Smooth muscle cell (in vitro differentiated cells): Measurements from ENCODE around the gene ARHGEF12. TPM values are rescaled to one million over a fixed set of nuclear protein-coding genes. Genes with fewer than 3 reads are reported as not detected.

Experiments
- DNase-seq: peaks from one replicate; lab custom pipeline; 2025; ENCODE audit not compliant: unreplicated experiment; lab: John Stamatoyannopoulos, UW
- H2AFZ ChIP-seq: fragments of 200-600 bp; sonication (generic); 2 replicates; pipeline ENCODE4 v1.6.0; 2016; ENCODE audit warnings: antibody characterized with exemption, low read depth, mild to moderate bottlenecking
- H3F3A ChIP-seq: fragments of 200-600 bp; sonication (generic); 2 replicates; pipeline ENCODE4 v1.6.0; 2017; ENCODE audit warnings: antibody characterized with exemption, low read depth
- H3K27ac ChIP-seq: fragments of 200-600 bp; sonication (generic); 2 replicates; pipeline ENCODE4 v1.5.1; 2016; ENCODE audit warnings: low read depth, mild to moderate bottlenecking
- H3K27me3 ChIP-seq: fragments of 200-600 bp; sonication (generic); 2 replicates; pipeline ENCODE4 v1.6.1; 2016; ENCODE audit warnings: low read depth, mild to moderate bottlenecking
- H3K36me3 ChIP-seq: fragments of 200-600 bp; sonication (generic); 2 replicates; pipeline ENCODE4 v1.5.1; 2016; ENCODE audit warnings: low read depth
- H3K4me1 ChIP-seq: fragments of 200-600 bp; sonication (generic); 2 replicates; pipeline ENCODE4 v1.5.1; 2016; ENCODE audit warnings: low read depth
- H3K4me2 ChIP-seq: fragments of 200-600 bp; sonication (generic); 2 replicates; pipeline ENCODE4 v1.6.0; 2016; ENCODE audit warnings: mild to moderate bottlenecking
- H3K4me3 ChIP-seq: fragments of 200-600 bp; sonication (generic); 2 replicates; pipeline ENCODE4 v1.5.1; 2016; ENCODE audit warnings: mild to moderate bottlenecking
- H3K79me2 ChIP-seq: fragments of 200-600 bp; sonication (generic); 2 replicates; pipeline ENCODE4 v1.6.0; 2016; ENCODE audit warnings: low read depth, mild to moderate bottlenecking
- H3K9ac ChIP-seq: fragments of 200-600 bp; sonication (generic); 2 replicates; pipeline ENCODE4 v1.6.0; 2016; ENCODE audit warnings: low read depth
- H3K9me3 ChIP-seq: fragments of 200-600 bp; sonication (generic); replicated peaks from 2 replicates; pipeline ENCODE4 v1.5.1; 2016; ENCODE audit warnings: low read depth
- H4K20me1 ChIP-seq: fragments of 200-600 bp; sonication (generic); 2 replicates; pipeline ENCODE4 v1.6.0; 2016; ENCODE audit warnings: low read depth
- WGBS: methylation state at CpG from one replicate; pipeline ENCODE4 v1.1.7; 2016; ENCODE audit warnings: low lambda C conversion rate; 5-methylcytosine and 5-hydroxymethylcytosine counted together
- polyA plus RNA-seq: library from polyadenylated mRNA; unstranded; fragments of >200 nt; fragmentation: Nextera tagmentation; extraction: Ambion mirVana; gene quantifications from 2 replicates; pipeline ENCODE4 v1.2.1, GENCODE V29; 2016
- total RNA-seq: library from RNA; depleted of rRNA; stranded (reverse); fragments of >200 nt; gene quantifications from 2 replicates; pipeline ENCODE4 v1.2.3, GENCODE V29; 2014
- TF ChIP-seq, protein P1 (sequence below): fragments of 200-600 bp; sonication (generic); IDR thresholded peaks from 2 replicates; pipeline ENCODE4 v1.5.1; 2017; ENCODE audit warnings: borderline replicate concordance, mild to moderate bottlenecking, antibody characterized with exemption; ENCODE audit not compliant: insufficient read depth, poor library complexity, severe bottlenecking

The ARHGEF12 gene
- total and polyA plus RNA-seq, 2 experiments from 2014 or later = 24.6 to 89.4 TPM

DNA sequence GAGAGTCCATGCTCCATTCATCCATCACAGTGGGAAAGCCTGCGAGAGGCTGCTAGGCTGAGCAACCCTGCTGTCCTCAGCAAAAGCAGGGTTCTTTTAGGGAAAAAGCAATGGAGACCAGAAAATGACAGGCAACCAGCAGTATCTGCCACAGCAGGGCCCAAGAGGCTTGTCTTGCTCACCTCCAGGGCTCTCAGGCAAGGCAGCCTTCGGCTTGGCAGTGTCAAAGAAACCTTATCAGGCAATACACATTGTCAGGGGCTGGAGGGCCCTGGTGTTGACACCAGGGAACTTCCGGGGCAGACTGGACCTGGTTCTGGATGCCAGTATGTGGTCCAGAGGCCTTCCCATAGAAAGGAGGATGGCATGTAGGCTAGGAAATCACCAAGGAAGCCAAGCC is 21.4 kb upstream of the ARHGEF12 start:
- DNase-seq = no peak
- no peaks in the 10 kb centered on the region for H3K9me3 ChIP-seq
- H3K9ac ChIP-seq = no peak overlapping the region
- H3K4me2 ChIP-seq = no peak overlapping the region
- no peak overlapping the region for H3K4me3 ChIP-seq
- H3K36me3 ChIP-seq = no peaks in the 10 kb centered on the region
- H3K79me2 ChIP-seq = no peaks in the 10 kb centered on the region
- H3K27me3 ChIP-seq = no peaks in the 10 kb centered on the region
- TF ChIP-seq, protein P1, sequence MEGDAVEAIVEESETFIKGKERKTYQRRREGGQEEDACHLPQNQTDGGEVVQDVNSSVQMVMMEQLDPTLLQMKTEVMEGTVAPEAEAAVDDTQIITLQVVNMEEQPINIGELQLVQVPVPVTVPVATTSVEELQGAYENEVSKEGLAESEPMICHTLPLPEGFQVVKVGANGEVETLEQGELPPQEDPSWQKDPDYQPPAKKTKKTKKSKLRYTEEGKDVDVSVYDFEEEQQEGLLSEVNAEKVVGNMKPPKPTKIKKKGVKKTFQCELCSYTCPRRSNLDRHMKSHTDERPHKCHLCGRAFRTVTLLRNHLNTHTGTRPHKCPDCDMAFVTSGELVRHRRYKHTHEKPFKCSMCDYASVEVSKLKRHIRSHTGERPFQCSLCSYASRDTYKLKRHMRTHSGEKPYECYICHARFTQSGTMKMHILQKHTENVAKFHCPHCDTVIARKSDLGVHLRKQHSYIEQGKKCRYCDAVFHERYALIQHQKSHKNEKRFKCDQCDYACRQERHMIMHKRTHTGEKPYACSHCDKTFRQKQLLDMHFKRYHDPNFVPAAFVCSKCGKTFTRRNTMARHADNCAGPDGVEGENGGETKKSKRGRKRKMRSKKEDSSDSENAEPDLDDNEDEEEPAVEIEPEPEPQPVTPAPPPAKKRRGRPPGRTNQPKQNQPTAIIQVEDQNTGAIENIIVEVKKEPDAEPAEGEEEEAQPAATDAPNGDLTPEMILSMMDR = no peak
- no peak overlapping the region for H3K27ac ChIP-seq
- H2AFZ ChIP-seq = no peak overlapping the region
- 87% methylated on average over 3 of the region's 3 CpGs for WGBS
- no peaks in the 10 kb centered on the region for H3F3A ChIP-seq
- H4K20me1 ChIP-seq = no peaks in the 10 kb centered on the region
- H3K4me1 ChIP-seq = peaks cover 2% of the 10 kb centered on the region

GRCh38 chr11:120316880-120317688 is 19.1 kb upstream of the ARHGEF12 start:
- H3K4me2 ChIP-seq = no peak overlapping the region
- no peak for DNase-seq
- 17% methylated on average over 8 of the region's 8 CpGs for WGBS

GRCh38 chr11:120317689-120318480 is 18.3 kb upstream of the ARHGEF12 start:
- Histone ChIP-seq H4K20me1 (no peaks in the 10 kb centered on the region), H3K4me3 (no peak overlapping the region), H3K27me3 (no peaks in the 10 kb centered on the region), H3K4me2 (no peak overlapping the region), H2AFZ (no peak overlapping the region), H3K36me3 (no peaks in the 10 kb centered on the region), H3K9ac (no peak overlapping the region), H3F3A (no peaks in the 10 kb centered on the region), H3K4me1 (peaks cover 2% of the 10 kb centered on the region), H3K27ac (no peak overlapping the region), H3K9me3 (no peaks in the 10 kb centered on the region), H3K79me2 (no peaks in the 10 kb centered on the region)
- TF ChIP-seq, protein P1 = no peak
- WGBS = 94% methylated on average over 10 of the region's 10 CpGs
- no peak for DNase-seq

More at GRCh38 chr11:120316880-120317688, 19.1 kb upstream of the ARHGEF12 start:
- H3K4me1 ChIP-seq = peaks cover 2% of the 10 kb centered on the region
- TF ChIP-seq, protein P1 = no peak
- H2AFZ ChIP-seq = no peak overlapping the region
- H3F3A ChIP-seq = no peaks in the 10 kb centered on the region
- H3K79me2 ChIP-seq = no peaks in the 10 kb centered on the region
- H3K9ac ChIP-seq = no peak overlapping the region
- H3K27me3 ChIP-seq = no peaks in the 10 kb centered on the region
- no peak overlapping the region for H3K4me3 ChIP-seq
- no peaks in the 10 kb centered on the region for H3K36me3 ChIP-seq
- H4K20me1 ChIP-seq = no peaks in the 10 kb centered on the region
- no peak overlapping the region for H3K27ac ChIP-seq
- no peaks in the 10 kb centered on the region for H3K9me3 ChIP-seq
